ENCODE measurements around the gene BSN.
"Not testable (repeated sequence)": the region's sequence is repeated elsewhere in the genome, so short reads cannot be mapped to it uniquely, and the experiment has no call there.

The BSN gene

DNA sequence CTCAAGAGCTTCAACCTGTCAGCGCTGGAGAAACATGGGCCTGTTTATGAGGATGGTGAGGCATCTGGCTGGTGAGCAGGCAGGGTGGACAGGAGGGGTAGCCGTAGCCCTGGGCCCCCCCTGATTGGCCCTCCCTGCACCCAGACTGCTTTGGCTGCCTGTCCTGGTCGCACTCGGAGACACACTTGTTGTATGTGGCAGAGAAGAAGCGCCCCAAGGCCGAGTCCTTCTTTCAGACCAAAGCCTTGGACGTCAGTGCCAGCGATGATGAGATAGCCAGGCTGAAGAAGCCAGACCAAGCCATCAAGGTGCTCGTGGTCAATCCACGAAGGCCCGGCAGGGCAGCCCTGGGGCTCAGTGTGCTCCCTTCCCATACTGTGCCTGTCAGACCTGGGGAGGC is 121.6 kb downstream of the BSN start:
- no peak for DNase-seq (ENCODE audit: low spot score)

DNA sequence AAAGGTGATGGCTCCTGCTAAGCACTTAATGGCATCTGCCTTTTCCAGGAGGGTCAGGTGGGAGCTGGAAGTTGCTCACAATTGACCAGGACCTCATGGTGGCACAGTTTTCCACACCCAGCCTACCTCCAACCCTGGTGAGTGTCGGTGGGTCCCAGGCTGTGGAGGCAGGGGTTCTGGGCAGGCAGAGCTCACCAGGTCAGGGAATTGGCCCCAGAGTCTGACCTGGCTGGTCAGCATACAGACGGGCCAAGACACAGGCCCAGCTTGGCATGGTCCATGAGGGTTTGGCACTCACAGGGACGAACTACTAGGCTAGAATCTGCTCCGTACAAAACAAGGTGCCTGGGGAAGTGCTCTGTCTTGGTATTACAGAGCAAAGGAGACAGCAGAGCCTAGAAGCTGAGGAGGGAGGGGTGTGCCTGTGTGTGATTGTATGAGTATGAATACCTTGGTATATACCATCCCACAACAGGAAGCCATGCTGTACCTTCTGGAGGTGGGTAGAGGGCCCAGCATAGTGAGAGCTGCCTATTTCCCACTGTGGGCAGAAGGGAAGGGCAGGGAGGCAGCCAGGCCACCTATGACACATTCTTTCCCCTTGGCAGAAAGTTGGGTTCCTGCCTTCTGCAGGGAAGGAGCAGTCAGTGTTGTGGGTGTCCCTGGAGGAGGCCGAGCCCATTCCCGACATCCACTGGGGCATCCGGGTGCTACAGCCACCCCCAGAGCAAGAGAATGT is 126.4 kb downstream of the BSN start:
- DNase-seq (ENCODE audit: low spot score), result no peak

- DNase-seq (ENCODE audit: low spot score), result no peak
These were observed 126.9 kb downstream of the BSN start for GRCh38 chr3:49681232-49681522.

GRCh38 chr3:49681543-49681942 is 127.3 kb downstream of the BSN start:
- DNase-seq (ENCODE audit: low spot score), result no peak

DNA sequence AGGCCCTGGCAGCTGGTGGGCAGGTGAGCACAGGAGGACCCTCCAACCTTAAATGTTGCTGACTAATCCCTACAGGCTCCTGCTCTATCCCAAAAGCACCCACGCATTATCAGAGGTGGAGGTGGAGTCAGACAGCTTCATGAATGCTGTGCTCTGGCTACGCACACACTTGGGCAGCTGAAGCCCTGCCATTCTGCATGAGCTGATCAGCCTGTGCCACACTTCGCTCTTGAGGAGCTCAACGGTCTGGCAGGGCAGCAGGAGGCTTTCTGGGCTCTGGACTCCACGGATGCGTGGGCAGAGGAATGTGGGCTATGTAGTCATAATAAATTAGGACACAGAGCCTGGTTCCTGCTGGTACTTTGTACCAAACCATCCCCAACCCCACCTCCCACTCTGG is 128.9 kb downstream of the BSN start:
- no peak for DNase-seq (ENCODE audit: low spot score)

- not testable (repeated sequence) for DNase-seq (ENCODE audit: low spot score)
These were observed 130.2 kb downstream of the BSN start for GRCh38 chr3:49684453-49684852.

DNA sequence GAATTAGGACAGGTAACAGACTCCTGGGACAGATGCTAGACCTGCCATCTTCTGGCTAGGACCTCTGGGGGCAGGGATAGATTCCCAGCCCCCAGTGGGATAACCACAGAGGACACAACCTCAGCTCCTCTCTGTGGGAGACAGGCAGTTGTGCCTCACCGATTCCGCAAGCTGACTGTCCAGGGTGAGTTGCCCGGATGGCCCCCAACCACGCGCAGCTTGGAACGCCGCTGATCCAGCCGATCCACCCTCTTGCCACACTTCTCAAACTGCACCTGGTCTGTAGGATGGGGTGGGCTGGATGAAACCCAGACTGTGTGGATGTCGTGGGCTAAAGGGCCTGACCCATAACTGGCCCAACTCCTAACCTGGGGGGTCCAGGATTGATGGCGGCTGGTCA is 130.8 kb downstream of the BSN start:
- not testable (repeated sequence) for DNase-seq (ENCODE audit: low spot score)

GRCh38 chr3:49685846-49686245 is 131.6 kb downstream of the BSN start:
- not testable (repeated sequence) for DNase-seq (ENCODE audit: low spot score)

DNA sequence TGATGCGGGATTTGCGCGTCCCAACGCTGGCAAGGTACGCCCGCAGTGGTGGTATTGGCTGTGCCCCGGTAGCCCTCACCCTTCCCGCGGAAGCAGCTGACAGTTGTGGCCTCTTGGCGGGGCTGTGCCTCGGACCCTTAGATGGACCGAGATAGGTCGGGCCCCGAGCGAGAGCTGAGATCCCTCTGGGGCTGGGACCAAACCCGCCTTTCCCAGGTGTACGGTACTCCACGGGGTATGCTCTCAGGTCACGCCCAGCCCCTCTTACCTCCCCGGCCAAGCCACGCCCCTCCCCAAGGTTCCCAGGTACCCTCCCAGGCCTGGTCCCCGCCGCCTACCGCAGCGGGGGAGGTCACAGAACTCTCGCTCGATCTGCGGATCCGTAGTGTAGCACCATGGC is 132.1 kb downstream of the BSN start:
- DNase-seq (ENCODE audit: low spot score), result not testable (repeated sequence)

- not testable (repeated sequence) for DNase-seq (ENCODE audit: low spot score)
These were observed 132.6 kb downstream of the BSN start for GRCh38 chr3:49686769-49687423.

GRCh38 chr3:49687424-49687795 is 133.1 kb downstream of the BSN start:
- not testable (repeated sequence) for DNase-seq (ENCODE audit: low spot score)

GRCh38 chr3:49688338-49689045 is 134.2 kb downstream of the BSN start:
- DNase-seq (ENCODE audit: low spot score), result not testable (repeated sequence)

- DNase-seq (ENCODE audit: low spot score), result peak; percentile 81
These were observed 135.0 kb downstream of the BSN start, which contains the start of the genes MST1 and RNF123 for GRCh38 chr3:49689046-49689907. Gene MST1, minus strand, starts transcription at chr3:49689474. Its CDS starts 783 bp downstream, at chr3:49688691. Gene RNF123, plus strand, starts transcription at chr3:49689557. Its CDS starts 1,609 bp downstream, at chr3:49691166.

DNA sequence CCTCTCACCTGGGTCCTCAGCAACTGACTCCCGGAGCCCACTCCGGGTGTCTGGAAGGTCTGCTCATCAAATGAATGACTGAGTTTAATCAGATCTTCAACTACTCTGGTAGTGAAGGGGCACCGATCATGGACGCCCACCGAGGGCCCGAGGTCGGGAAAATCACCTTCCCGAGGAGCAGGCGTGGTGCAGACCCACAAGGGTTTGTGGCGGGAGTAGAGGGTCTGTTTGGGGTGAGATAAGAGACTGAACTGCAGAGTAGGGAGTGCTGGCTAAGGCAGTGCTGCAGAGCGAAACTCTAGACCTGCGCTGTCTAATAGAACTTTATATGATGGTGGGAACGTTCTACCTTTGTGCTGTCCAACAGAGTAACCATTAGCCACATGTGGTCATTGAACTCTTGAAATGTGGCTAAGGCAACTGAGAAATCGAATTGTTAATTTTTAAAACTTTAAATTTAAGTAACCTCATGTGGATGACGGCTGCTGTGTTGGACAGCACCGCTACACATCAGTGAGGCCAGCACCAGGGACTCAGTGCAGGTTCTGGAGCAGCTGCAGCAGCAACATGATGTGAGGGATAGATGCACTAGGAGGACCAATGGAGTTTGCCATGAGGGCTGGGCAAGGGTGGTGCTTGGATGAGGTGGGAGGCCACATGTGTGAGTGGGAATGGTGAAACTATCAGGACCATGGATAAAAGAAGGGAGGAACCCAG is 135.8 kb downstream of the BSN start:
- not testable (repeated sequence) for DNase-seq (ENCODE audit: low spot score)

DNA sequence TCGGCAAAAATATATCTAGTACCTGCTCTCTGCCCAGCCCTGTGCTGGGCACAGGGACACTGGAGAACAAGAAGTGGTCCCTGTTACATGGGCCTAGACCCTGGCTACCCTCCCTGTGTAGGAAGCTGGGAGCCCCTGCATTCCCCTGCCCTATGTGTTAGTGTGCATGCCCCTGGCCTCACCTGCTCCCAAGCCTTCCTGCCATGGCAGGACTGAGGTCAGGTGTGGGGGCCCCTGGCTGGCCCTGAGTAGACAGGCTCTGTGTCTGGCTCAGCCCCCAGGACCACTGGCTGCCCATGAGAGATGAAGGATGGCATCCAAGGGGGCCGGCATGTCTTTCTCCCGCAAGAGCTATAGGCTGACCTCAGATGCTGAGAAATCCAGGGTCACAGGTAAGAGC is 136.6 kb downstream of the BSN start:
- DNase-seq (ENCODE audit: low spot score), result not testable (repeated sequence)

DNA sequence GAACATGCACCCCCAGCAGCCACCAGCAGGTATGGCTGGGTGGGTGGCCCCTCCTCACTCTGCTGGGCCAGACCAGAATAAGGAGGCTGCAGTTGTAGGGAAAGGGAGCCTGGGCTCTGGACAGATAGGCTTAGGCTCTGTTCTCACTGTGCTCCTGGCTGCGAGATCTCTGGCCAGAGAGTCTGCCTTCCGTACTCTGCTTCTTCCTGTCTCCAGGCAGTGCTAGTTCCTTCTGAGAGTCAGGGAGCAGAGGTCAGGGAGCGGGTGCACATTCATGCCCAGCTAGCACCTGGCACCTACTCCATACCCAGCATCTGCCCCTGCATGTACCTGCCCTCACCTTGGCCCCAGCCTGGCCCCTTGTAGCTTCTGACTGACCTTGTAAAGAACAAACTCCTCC is 137.2 kb downstream of the BSN start:
- DNase-seq (ENCODE audit: low spot score), result not testable (repeated sequence)

DNA sequence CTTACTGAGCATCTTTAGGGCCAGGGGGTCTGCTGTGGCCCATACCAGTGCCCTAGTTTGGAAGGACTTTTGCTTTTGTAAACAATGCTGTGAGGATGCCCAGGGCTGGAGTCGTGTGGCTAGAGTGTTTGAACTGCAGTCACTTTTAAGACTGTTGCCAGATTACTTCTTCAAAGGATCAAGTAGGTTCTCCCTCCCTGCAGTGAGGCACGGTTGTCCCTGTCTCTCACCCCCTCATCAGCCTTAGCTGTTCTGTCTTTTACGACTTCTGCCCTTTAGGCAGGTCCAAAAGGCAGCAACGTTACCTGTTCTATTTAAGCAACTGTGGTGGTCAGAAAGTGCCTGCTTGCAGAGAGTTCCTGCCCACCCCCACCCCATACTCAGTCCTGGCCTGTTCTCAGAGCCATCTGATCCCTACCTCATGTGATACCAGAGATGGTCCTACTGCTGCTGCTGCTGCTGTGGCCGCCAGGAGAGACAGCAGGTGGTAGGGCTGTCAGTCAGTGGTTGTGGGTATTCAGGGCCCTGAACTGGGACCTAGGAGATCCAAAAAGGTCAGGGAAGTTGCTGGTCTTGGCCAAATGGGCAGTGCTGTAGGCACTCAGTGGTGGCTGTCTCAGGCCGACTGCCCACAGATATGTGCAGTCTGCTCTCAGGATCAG is 140.3 kb downstream of the BSN start:
- DNase-seq (ENCODE audit: low spot score), result not testable (repeated sequence)

- not testable (repeated sequence) for DNase-seq (ENCODE audit: low spot score)
These were observed 141.2 kb downstream of the BSN start for GRCh38 chr3:49695350-49696015.

DNA sequence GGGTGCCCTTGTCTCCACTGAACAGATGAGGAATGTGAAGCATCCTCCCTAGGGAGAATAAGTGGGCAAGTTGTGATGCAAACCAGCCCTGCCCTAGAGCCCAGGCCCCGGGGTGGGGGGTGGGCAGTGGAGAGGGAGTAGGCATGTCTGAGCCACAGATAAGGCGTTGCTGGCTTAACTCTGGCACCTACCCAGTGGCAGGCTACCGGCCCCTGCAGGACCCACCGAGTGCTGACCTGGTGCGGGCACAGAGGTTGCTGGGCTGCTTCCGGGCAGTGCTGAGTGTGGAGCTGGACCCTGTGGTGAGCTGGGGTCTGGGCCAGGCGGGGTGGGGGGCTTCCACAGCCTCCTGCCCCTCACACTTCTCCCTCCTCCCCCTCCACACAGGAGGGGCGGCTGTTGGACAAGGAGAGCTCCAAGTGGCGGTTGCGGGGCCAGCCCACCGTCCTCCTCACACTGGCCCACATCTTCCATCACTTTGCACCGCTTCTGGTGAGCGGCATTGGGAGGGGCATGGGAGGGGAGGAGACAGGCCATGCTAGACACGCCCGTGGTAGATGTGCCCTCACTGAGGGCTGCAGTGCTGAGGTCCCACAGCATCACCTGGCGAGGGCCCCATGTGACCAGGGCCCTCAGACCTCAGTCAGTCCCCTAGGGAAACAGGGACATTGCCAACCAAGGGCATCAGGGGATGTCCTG is 145.2 kb downstream of the BSN start:
- no peak for DNase-seq (ENCODE audit: low spot score)

DNA sequence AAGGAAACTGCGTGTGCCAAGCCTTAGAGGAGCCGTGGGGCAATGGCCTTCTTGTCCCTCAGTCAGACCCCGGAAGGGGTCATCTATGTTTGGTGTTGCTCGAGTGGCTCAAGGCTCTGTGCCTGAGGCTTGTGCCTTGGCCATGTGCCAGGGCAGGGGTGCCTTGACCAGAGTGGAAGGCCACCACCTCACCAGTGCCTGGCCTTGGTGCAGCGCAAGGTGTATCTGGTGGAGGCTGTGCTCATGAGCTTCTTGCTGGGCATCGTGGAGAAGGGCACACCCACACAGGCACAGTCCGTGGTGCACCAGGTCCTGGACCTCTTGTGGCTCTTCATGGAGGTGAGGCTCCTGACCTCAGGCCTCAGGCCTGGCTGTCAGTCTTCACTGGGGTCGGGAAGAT is 145.7 kb downstream of the BSN start:
- no peak for DNase-seq (ENCODE audit: low spot score)
